Measurements from ENCODE around the gene PAPOLB.

The PAPOLB gene

GRCh38 chr7:4837041-4837802, 24.6 kb downstream of the PAPOLB start:
- H3K4me3 ChIP-seq (ENCODE audit: low read depth, low read length) = no peak overlapping the region
- no peaks in the 10 kb centered on the region for H3K36me3 ChIP-seq (ENCODE audit: control insufficient read depth, insufficient read depth, low read length)
- H3K9me3 ChIP-seq (ENCODE audit: control insufficient read depth, insufficient read depth, low read length) = no peaks in the 10 kb centered on the region
- H3K27me3 ChIP-seq (ENCODE audit: control insufficient read depth, insufficient read depth, low read length) = no peaks in the 10 kb centered on the region
- H3K9ac ChIP-seq (ENCODE audit: low read depth, low read length) = no peak overlapping the region
- H3K4me1 ChIP-seq (ENCODE audit: control insufficient read depth, insufficient read depth, low read length) = no peaks in the 10 kb centered on the region

DNA sequence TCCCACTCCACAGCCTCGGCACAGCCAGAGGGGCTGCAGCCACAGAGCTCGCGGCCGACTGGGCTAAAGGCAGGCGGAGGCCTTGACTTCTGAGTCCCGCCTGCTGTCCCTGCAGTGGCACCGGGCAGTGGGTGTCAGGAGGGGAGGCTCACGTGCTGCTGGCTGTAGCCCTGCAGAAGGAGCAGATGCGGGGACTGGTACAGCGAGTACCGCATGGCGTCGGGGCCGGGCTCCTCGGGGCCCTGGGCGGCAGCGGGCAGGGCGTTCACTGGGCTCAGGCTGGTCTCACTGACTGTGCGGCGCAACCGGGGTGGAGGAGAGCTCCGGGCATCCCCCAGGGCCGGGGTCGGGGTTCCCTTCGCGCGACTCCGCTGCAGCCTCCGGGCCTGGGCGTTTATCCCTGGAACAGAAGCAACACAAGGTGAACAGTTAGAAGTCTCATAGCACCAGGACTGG, 25.6 kb downstream of the PAPOLB start:
- H3K9ac ChIP-seq (ENCODE audit: low read depth, low read length) = no peak overlapping the region
- no peak overlapping the region for H3K4me3 ChIP-seq (ENCODE audit: low read depth, low read length)
- H3K27me3 ChIP-seq (ENCODE audit: control insufficient read depth, insufficient read depth, low read length) = no peaks in the 10 kb centered on the region
- no peaks in the 10 kb centered on the region for H3K36me3 ChIP-seq (ENCODE audit: control insufficient read depth, insufficient read depth, low read length)
- H3K9me3 ChIP-seq (ENCODE audit: control insufficient read depth, insufficient read depth, low read length) = no peaks in the 10 kb centered on the region
- H3K4me1 ChIP-seq (ENCODE audit: control insufficient read depth, insufficient read depth, low read length) = no peaks in the 10 kb centered on the region

DNA sequence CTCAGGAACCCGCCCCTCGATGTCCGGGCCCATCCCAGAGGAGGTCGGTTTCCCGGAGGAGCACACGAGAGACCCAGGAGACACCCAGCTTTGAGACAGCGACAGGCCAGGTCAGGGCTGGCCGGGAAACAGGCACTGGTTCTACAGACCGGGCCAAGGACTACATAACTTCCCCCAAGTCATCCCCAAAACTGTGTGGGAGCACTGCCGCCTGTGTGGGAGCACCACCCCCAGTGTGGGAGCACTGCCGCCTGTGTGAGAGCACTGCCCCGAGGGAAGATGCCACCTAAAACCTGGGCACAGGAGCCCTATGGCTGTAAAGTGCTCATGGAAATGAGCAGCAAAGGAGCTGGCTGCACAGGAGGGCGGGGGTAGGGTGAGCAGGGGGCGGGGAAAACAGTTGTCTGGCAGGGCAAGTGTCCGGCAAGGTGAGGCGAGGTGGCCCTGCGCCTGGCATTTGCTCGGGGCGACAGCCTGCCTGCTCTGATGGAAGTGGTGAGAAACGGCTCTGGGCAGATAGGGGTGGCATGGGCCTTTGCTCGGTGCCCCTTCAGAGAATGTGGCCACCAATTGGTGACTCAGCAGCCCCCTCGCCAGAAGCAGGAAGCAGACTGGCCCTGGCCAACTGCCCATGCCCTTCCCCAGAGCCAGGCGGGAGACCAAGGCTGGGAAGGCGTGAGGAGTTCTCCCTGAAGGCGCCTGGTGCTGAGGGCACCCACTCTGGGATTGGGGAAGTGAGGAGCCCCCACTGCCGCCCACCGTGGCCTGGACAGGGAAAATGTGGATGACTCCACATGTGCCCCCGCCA, 26.2 kb downstream of the PAPOLB start:
- H3K9ac ChIP-seq (ENCODE audit: low read depth, low read length) = no peak overlapping the region
- no peak overlapping the region for H3K4me3 ChIP-seq (ENCODE audit: low read depth, low read length)
- H3K4me1 ChIP-seq (ENCODE audit: control insufficient read depth, insufficient read depth, low read length) = no peaks in the 10 kb centered on the region
- no peaks in the 10 kb centered on the region for H3K36me3 ChIP-seq (ENCODE audit: control insufficient read depth, insufficient read depth, low read length)
- H3K27me3 ChIP-seq (ENCODE audit: control insufficient read depth, insufficient read depth, low read length) = no peaks in the 10 kb centered on the region
- H3K9me3 ChIP-seq (ENCODE audit: control insufficient read depth, insufficient read depth, low read length) = no peaks in the 10 kb centered on the region

- Histone ChIP-seq H3K4me1 (ENCODE audit: control insufficient read depth, insufficient read depth, low read length) (no peaks in the 10 kb centered on the region), H3K9me3 (ENCODE audit: control insufficient read depth, insufficient read depth, low read length) (no peaks in the 10 kb centered on the region), H3K9ac (ENCODE audit: low read depth, low read length) (no peak overlapping the region), H3K36me3 (ENCODE audit: control insufficient read depth, insufficient read depth, low read length) (no peaks in the 10 kb centered on the region), H3K4me3 (ENCODE audit: low read depth, low read length) (no peak overlapping the region), H3K27me3 (ENCODE audit: control insufficient read depth, insufficient read depth, low read length) (no peaks in the 10 kb centered on the region)
Measured at GRCh38 chr7:4834601-4835397, 27.0 kb downstream of the PAPOLB start.

DNA sequence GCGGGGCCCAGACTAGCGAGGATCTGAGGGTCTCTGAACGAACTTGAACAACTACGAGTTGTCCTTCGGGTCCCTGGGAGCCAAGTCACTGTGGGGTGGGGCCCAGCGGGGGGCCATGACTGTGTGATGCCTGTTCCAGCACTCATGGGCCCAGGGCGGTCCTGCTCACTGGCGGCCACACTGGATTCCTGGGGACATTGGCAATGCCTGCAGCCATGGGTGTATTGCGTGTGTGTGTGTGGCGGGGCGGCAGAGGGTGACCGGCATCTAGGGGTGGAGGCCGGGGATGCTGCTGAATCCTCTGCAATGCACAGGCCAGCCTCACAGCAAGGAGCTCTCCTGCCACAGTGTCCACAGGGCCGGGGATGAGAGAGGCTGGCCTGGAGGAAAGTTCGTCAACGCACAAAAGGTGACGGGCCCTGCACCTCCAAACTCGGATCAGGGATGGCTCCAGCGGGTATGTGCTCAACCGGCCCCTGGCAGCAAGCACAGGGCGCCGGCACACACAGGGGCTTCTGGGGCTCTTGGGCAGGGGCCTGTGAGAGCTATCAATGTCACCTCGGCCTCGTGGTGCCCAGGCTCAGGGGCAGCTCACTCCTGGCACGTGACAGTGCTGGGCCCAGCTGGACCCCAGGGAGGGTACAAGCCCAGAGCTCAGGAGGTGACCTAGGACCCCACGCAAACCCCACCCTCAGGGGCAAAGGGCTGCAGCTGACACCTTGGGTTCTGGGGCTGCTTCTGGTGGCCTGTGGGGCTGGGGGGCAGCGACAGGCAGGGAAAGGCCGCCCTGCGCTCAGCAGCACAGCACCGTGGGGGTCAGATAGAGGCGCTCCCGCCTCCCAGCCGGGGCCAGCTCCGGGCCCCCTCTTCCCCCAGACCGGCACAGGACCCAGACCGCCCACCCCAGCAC, 27.9 kb downstream of the PAPOLB start:
- no peaks in the 10 kb centered on the region for H3K9me3 ChIP-seq (ENCODE audit: control insufficient read depth, insufficient read depth, low read length)
- H3K27me3 ChIP-seq (ENCODE audit: control insufficient read depth, insufficient read depth, low read length) = no peaks in the 10 kb centered on the region
- no peak overlapping the region for H3K4me3 ChIP-seq (ENCODE audit: low read depth, low read length)
- no peak overlapping the region for H3K9ac ChIP-seq (ENCODE audit: low read depth, low read length)
- H3K4me1 ChIP-seq (ENCODE audit: control insufficient read depth, insufficient read depth, low read length) = no peaks in the 10 kb centered on the region
- H3K36me3 ChIP-seq (ENCODE audit: control insufficient read depth, insufficient read depth, low read length) = no peaks in the 10 kb centered on the region

GRCh38 chr7:4833176-4833575, 28.7 kb downstream of the PAPOLB start:
- no peak overlapping the region for H3K9ac ChIP-seq (ENCODE audit: low read depth, low read length)
- H3K4me1 ChIP-seq (ENCODE audit: control insufficient read depth, insufficient read depth, low read length) = no peaks in the 10 kb centered on the region
- no peak overlapping the region for H3K4me3 ChIP-seq (ENCODE audit: low read depth, low read length)
- no peaks in the 10 kb centered on the region for H3K9me3 ChIP-seq (ENCODE audit: control insufficient read depth, insufficient read depth, low read length)
- no peaks in the 10 kb centered on the region for H3K36me3 ChIP-seq (ENCODE audit: control insufficient read depth, insufficient read depth, low read length)
- H3K27me3 ChIP-seq (ENCODE audit: control insufficient read depth, insufficient read depth, low read length) = no peaks in the 10 kb centered on the region

DNA sequence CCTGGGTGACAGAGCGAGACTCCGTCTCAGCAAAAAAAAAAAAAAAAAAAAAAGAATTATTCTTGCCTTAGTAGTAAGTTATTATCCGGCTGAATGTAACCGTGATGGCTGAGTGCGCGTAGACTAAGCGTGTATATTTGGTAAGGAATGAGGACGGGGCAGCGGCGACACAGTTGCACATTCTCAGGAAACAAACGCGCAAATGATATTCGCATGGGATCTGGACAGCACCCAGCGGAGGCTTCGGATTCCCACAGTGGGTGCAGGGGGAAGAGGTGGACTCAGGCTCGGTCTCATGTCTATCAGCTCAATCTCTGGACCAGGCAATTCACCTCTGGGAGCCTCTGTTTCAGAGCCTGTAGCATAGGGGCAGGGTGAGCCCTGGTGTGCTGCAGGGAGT, 29.1 kb downstream of the PAPOLB start:
- no peak overlapping the region for H3K4me3 ChIP-seq (ENCODE audit: low read depth, low read length)

DNA sequence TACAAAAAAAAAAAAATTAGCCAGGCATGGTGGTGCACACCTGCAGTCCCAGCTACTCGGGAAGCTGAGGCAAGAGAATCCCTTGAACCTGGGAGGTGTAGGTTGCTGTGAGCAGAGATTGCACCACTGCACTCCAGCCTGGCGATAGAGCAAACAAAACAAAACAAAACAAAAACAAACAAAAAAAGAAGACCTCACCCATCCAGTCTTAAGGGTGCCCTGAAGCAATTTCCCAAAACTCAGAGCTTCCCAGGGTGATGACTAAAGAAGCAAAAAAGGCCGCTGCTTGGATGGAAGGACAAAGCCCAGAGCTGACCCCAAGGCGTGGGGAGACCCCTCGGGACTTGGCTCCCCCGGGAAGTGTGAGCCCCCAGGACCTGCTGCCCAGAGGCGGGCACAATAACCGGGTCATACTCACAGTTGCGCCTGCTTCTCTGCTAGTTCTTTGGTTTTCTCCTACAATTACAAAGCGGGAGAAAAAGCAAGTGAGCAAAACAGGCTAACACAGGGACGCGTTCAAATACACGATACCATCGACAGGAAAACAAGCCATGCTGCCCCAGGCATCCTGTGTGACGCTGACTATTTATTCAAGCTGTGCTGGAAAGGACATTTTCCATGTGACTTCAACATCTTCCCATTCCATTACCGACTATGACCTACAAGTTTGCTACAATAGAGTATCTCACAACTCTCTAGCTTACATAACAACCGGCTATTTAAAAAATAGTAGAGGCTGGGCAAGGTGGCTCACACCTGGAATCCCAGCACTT, 29.9 kb downstream of the PAPOLB start:
- no peaks in the 10 kb centered on the region for H3K27me3 ChIP-seq (ENCODE audit: control insufficient read depth, insufficient read depth, low read length)
- H3K9me3 ChIP-seq (ENCODE audit: control insufficient read depth, insufficient read depth, low read length) = no peaks in the 10 kb centered on the region
- H3K36me3 ChIP-seq (ENCODE audit: control insufficient read depth, insufficient read depth, low read length) = no peaks in the 10 kb centered on the region
- no peaks in the 10 kb centered on the region for H3K4me1 ChIP-seq (ENCODE audit: control insufficient read depth, insufficient read depth, low read length)
- H3K9ac ChIP-seq (ENCODE audit: low read depth, low read length) = no peak overlapping the region
- H3K4me3 ChIP-seq (ENCODE audit: low read depth, low read length) = no peak overlapping the region

More for the DNA sequence above, 29.1 kb downstream of the PAPOLB start:
- H3K36me3 ChIP-seq (ENCODE audit: control insufficient read depth, insufficient read depth, low read length) = no peaks in the 10 kb centered on the region
- no peaks in the 10 kb centered on the region for H3K27me3 ChIP-seq (ENCODE audit: control insufficient read depth, insufficient read depth, low read length)
- no peak overlapping the region for H3K9ac ChIP-seq (ENCODE audit: low read depth, low read length)
- H3K9me3 ChIP-seq (ENCODE audit: control insufficient read depth, insufficient read depth, low read length) = no peaks in the 10 kb centered on the region
- no peaks in the 10 kb centered on the region for H3K4me1 ChIP-seq (ENCODE audit: control insufficient read depth, insufficient read depth, low read length)

DNA sequence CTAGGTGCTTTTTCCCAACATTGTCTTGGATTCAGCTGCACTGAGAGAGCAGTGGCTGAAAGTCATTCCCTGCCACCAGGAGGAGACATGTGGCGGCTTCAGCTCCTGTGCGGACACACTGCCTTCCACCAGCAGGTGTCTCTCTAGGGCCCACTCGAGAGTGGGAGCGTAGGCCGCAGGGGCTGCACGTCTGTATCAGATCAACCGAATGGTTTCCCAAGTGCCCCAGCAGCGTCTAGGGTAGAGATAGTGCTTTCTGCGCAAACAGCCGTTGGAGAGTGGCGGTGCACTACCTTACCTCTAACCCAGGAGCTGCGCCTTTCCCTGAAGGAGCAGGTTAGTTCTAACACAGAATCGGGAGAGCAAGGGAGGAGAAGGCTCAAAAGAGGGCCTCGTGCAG, 31.7 kb downstream of the PAPOLB start:
- Histone ChIP-seq H3K9me3 (ENCODE audit: control insufficient read depth, insufficient read depth, low read length) (no peaks in the 10 kb centered on the region), H3K36me3 (ENCODE audit: control insufficient read depth, insufficient read depth, low read length) (no peaks in the 10 kb centered on the region), H3K4me1 (ENCODE audit: control insufficient read depth, insufficient read depth, low read length) (no peaks in the 10 kb centered on the region), H3K27me3 (ENCODE audit: control insufficient read depth, insufficient read depth, low read length) (no peaks in the 10 kb centered on the region), H3K4me3 (ENCODE audit: low read depth, low read length) (no peak overlapping the region), H3K9ac (ENCODE audit: low read depth, low read length) (no peak overlapping the region)

DNA sequence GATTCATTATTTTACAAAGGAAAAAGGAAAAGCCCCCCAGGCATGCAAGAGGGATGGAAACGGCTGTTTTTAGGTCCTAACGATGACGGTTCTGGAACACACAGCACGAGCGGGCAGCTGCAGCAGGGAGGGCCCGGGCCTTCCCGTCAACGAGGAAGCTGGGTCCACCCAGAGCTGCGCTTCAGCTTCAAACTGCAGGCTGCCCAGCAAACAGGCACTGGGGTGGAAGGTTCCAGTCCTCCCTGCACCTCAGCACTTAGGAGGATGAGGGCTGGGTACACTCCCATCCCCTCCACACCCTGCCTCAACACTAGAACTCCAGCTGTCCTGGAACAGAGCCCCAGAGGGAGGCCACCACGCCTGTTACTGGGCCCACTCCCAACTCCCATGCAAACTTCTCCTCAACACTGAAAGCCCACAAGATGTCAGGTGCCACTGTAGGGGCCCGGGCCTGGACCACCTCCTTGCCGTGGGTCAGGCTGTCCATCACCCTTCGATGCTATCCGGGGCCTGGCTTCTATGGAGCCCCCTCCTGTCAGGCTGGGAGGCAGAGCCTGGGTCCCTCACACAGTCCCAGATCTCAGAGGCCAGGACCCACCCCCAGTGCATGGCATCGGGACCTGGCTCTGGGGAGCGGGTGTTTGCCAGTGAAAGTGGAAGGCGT, 33.0 kb downstream of the PAPOLB start:
- no peak overlapping the region for H3K9ac ChIP-seq (ENCODE audit: low read depth, low read length)
- H3K27me3 ChIP-seq (ENCODE audit: control insufficient read depth, insufficient read depth, low read length) = no peaks in the 10 kb centered on the region
- H3K4me3 ChIP-seq (ENCODE audit: low read depth, low read length) = no peak overlapping the region
- H3K4me1 ChIP-seq (ENCODE audit: control insufficient read depth, insufficient read depth, low read length) = no peaks in the 10 kb centered on the region
- no peaks in the 10 kb centered on the region for H3K36me3 ChIP-seq (ENCODE audit: control insufficient read depth, insufficient read depth, low read length)
- H3K9me3 ChIP-seq (ENCODE audit: control insufficient read depth, insufficient read depth, low read length) = no peaks in the 10 kb centered on the region
